Parathyroid adenoma (tissue), 2 donors: ENCODE results near the gene PDGFD.

ENCODE experiments used
- H2AFZ ChIP-seq: fragments of 300-600 bp; sonication (generic); one replicate; pipeline ENCODE4 v1.7.0; 2017; ENCODE audit warnings: antibody characterized with exemption, mild to moderate bottlenecking
- H3K27ac ChIP-seq: fragments of 300-600 bp; sonication (generic); one replicate; pipeline ENCODE4 v1.7.0; 2017
- H3K27me3 ChIP-seq: fragments of 300-600 bp; sonication (generic); one replicate; pipeline ENCODE4 v1.7.0; 2017; ENCODE audit warnings: low read length; ENCODE audit not compliant: control insufficient read depth, insufficient read depth
- H3K36me3 ChIP-seq: fragments of 300-600 bp; sonication (generic); one replicate; pipeline ENCODE4 v1.7.0; 2017; ENCODE audit warnings: low read length; ENCODE audit not compliant: control insufficient read depth, insufficient read depth
- H3K4me1 ChIP-seq: fragments of 300-600 bp; sonication (generic); one replicate; pipeline ENCODE4 v1.7.0; 2017; ENCODE audit warnings: control low read depth
- H3K4me2 ChIP-seq: fragments of 300-600 bp; sonication (generic); one replicate; pipeline ENCODE4 v1.7.0; 2017; ENCODE audit warnings: low read length
- H3K4me3 ChIP-seq: fragments of 300-600 bp; sonication (generic); one replicate; pipeline ENCODE4 v1.7.0; 2017; ENCODE audit warnings: low read depth, low read length
- H3K79me2 ChIP-seq: fragments of 300-600 bp; sonication (generic); one replicate; pipeline ENCODE4 v1.7.0; 2017; ENCODE audit warnings: control low read depth
- H3K9ac ChIP-seq: fragments of 300-600 bp; sonication (generic); one replicate; pipeline ENCODE4 v1.7.0; 2017; ENCODE audit warnings: mild to moderate bottlenecking
- H3K9me3 ChIP-seq: fragments of 300-600 bp; sonication (generic); one replicate; pipeline ENCODE4 v1.7.0; 2017; ENCODE audit warnings: low read length; ENCODE audit not compliant: control insufficient read depth
- TF ChIP-seq, protein P1 (sequence below): fragments of 300-600 bp; sonication (generic); IDR thresholded peaks from one replicate; pipeline ENCODE4 v1.7.0; 2017; ENCODE audit warnings: antibody characterized with exemption, mild to moderate bottlenecking
- donor health status: primary hyperparathyroidism.

PDGFD gene

DNA sequence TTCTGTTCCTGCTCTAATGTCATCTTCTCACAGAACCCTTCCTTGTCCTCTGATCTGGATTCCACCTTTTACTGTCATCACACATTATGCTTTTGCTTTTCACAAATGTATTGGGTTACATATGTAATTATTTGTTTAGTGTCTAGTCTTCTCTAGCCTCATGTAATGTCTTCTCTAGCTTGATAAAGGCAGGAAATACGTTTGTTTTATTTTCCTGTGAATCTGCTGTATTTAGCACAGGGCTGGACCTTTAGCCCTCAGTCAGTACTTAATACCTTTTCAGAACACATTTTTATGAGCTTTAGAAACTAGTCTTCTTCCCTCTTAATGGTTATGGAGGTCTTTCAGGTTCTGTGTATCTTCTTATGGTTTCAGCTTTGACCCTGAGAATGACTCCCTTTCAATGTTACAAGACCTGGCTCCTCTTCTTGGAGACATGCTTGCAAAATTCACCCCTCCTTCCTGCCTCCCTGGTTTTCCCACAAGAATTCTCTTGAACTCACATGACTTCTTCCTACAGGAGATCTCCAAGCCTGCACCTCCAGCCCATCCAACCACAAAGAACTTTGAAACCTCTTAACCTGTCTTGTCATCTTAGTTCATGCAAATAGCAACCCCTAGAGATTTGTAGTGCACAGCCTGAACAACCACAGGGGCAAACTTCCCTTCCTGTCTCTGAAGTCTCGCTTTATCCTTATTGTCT is 260.2 kb downstream of the PDGFD start:
- H3K27ac ChIP-seq = no peak overlapping the region
- H3K9ac ChIP-seq = no peak overlapping the region
- no peak overlapping the region for H3K4me2 ChIP-seq
- no peaks in the 10 kb centered on the region for H3K9me3 ChIP-seq
- H3K27me3 ChIP-seq = no peaks in the 10 kb centered on the region
- no peaks in the 10 kb centered on the region for H3K36me3 ChIP-seq
- H2AFZ ChIP-seq = no peak overlapping the region
- H3K4me3 ChIP-seq = no peak overlapping the region
- H3K79me2 ChIP-seq = no peaks in the 10 kb centered on the region
- TF ChIP-seq, protein P1, sequence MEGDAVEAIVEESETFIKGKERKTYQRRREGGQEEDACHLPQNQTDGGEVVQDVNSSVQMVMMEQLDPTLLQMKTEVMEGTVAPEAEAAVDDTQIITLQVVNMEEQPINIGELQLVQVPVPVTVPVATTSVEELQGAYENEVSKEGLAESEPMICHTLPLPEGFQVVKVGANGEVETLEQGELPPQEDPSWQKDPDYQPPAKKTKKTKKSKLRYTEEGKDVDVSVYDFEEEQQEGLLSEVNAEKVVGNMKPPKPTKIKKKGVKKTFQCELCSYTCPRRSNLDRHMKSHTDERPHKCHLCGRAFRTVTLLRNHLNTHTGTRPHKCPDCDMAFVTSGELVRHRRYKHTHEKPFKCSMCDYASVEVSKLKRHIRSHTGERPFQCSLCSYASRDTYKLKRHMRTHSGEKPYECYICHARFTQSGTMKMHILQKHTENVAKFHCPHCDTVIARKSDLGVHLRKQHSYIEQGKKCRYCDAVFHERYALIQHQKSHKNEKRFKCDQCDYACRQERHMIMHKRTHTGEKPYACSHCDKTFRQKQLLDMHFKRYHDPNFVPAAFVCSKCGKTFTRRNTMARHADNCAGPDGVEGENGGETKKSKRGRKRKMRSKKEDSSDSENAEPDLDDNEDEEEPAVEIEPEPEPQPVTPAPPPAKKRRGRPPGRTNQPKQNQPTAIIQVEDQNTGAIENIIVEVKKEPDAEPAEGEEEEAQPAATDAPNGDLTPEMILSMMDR = no peak
- no peaks in the 10 kb centered on the region for H3K4me1 ChIP-seq

DNA sequence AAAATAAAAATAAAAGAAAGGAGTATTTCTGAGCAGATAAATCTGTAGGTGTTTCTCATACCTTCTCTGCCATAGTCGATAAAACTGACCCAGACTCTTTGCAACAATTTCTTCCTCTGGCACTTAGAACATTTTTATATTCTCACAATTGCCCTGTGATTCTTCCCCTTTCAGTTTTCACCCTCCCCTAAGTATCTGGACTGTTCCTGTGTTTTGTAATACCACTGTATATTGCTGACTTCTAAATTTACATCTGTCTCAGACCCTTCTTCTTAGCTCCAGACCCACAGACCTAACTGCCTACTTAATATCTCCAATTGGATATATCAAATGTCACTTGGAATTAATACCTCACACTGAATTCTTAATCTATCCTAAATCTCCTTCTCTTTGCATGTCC is 261.0 kb downstream of the PDGFD start:
- Histone ChIP-seq H2AFZ (no peak overlapping the region), H3K9ac (no peak overlapping the region), H3K27me3 (no peaks in the 10 kb centered on the region), H3K9me3 (no peaks in the 10 kb centered on the region), H3K4me1 (no peaks in the 10 kb centered on the region), H3K27ac (no peak overlapping the region), H3K36me3 (no peaks in the 10 kb centered on the region), H3K4me3 (no peak overlapping the region), H3K4me2 (no peak overlapping the region), H3K79me2 (no peaks in the 10 kb centered on the region)
- TF ChIP-seq, protein P1 = no peak

DNA sequence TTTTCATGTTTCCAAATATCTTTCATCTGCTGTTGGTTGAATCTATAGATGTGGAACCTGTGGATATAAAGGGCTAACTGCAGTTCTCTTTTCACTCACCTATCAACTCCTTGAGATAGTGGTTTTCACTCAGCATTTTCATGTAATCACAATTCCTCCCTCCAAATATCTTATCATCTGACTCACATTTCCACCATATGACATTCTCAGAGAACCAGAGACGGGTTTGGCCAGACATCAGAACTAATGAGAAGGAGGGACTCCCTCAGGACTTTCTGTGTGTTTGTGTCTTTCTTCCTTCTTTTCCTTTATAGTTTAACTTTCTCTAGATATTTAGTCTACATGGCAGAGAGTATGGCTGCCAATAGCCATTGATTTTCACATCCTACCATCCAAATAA is 262.3 kb downstream of the PDGFD start:
- no peaks in the 10 kb centered on the region for H3K4me1 ChIP-seq
- H3K36me3 ChIP-seq = no peaks in the 10 kb centered on the region
- H3K27me3 ChIP-seq = no peaks in the 10 kb centered on the region
- no peak overlapping the region for H3K27ac ChIP-seq
- no peak overlapping the region for H3K4me3 ChIP-seq
- H3K9me3 ChIP-seq = no peaks in the 10 kb centered on the region
- H3K4me2 ChIP-seq = no peak overlapping the region
- TF ChIP-seq, protein P1 = no peak
- H2AFZ ChIP-seq = no peak overlapping the region
- no peak overlapping the region for H3K9ac ChIP-seq
- no peaks in the 10 kb centered on the region for H3K79me2 ChIP-seq

DNA sequence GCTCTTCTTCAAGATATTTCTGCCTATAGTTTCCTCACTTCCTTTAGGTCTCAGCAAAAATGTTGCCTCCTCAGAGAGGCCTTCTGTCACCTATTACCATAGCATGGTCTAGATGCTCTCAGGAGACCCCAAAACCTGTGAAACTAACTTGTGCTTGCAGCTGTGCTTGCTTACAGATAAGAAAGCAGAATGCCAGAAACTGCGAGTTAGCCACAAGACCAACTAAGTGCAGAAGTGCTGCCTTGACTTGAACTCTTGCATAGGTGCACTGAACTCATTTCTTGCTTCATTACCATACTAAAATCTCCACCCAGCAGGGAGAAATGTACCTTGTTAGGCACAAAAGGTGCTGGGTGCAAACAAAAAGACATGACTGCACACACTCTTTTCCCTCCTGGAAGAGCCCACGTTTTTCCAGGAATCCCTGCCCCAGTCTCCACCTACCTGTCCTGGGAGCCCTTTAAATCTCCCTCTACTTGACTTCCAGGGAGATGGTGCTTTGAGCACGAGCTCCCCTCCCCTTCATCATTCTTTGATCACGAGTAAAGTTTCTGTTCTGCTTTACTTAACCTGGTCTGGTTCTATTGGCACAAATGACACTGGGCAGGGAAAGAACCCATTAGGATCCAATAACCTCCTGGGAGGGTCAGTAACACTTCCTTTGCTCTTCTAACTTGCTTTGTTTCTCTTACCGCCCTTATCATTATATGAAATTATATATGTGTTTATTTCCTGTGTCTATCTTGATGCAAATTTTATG is 265.2 kb downstream of the PDGFD start:
- no peak overlapping the region for H2AFZ ChIP-seq
- H3K79me2 ChIP-seq = no peaks in the 10 kb centered on the region
- H3K27ac ChIP-seq = no peak overlapping the region
- no peaks in the 10 kb centered on the region for H3K36me3 ChIP-seq
- H3K4me2 ChIP-seq = no peak overlapping the region
- TF ChIP-seq, protein P1 = no peak
- no peaks in the 10 kb centered on the region for H3K4me1 ChIP-seq
- no peak overlapping the region for H3K9ac ChIP-seq
- H3K4me3 ChIP-seq = no peak overlapping the region
- no peaks in the 10 kb centered on the region for H3K9me3 ChIP-seq
- no peaks in the 10 kb centered on the region for H3K27me3 ChIP-seq
